Left lobe of liver (tissue), 2 donors: ENCODE data around the gene PPP3R1. TPM values are rescaled to one million over a fixed set of nuclear protein-coding genes. Genes with fewer than 3 reads are reported as not detected.
"Not testable (repeated sequence)": the region's sequence is repeated elsewhere in the genome, so short reads cannot be mapped to it uniquely, and the experiment has no call there.

Experiments
- ATAC-seq: fragments of 200-7000 bp; cut with Tn5 transposase; one replicate; pipeline ENCODE4 v1.9.1; 2020; ENCODE audit warnings: mild to moderate bottlenecking, moderate library complexity
- DNase-seq: peaks from one replicate; pipeline ENCODE4 v3.0.0-alpha.2; 2020; ENCODE audit warnings: low spot score
- total RNA-seq: library from RNA; stranded (reverse); gene quantifications from one replicate; pipeline ENCODE4 v1.2.1, GENCODE V29; 2021
- donor health status: DM: no; HTN: no; CAD: no; lungs with moderate emphysema.
- donor health status: DM: no; HTN: yes; CAD: no.

Gene PPP3R1
- total RNA-seq, 1 donor from 2014 or later: 23.5 TPM

GRCh38 chr2:68190991-68191731, 61.2 kb downstream of the PPP3R1 start:
- ATAC-seq (no peak), DNase-seq (no peak)

- DNase-seq (no peak), ATAC-seq (no peak)
Measured at GRCh38 chr2:68189991-68190784, 62.1 kb downstream of the PPP3R1 start.

GRCh38 chr2:68188831-68189230, 63.5 kb downstream of the PPP3R1 start:
- DNase-seq (no peak), ATAC-seq (peak; percentile 71)

- DNase-seq (no peak), ATAC-seq (peak; percentile 62)
Measured at GRCh38 chr2:68187329-68187728, 65.0 kb downstream of the PPP3R1 start.

- DNase-seq: no peak
- ATAC-seq: peak; percentile 54
Measured at GRCh38 chr2:68185541-68186164, 66.7 kb downstream of the PPP3R1 start.

GRCh38 chr2:68182902-68183301, 69.4 kb downstream of the PPP3R1 start:
- DNase-seq (no peak), ATAC-seq (no peak)

GRCh38 chr2:68178954-68179627, 73.2 kb downstream of the PPP3R1 start:
- DNase-seq (no peak), ATAC-seq (no peak)

GRCh38 chr2:68178432-68178831, 73.9 kb downstream of the PPP3R1 start:
- DNase-seq: no peak
- no peak for ATAC-seq

GRCh38 chr2:68177541-68177940, 74.8 kb downstream of the PPP3R1 start:
- ATAC-seq: no peak
- DNase-seq: no peak

- DNase-seq: no peak
- ATAC-seq: no peak
Measured at GRCh38 chr2:68176657-68177056, 75.7 kb downstream of the PPP3R1 start.

GRCh38 chr2:68175210-68175609, 77.1 kb downstream of the PPP3R1 start:
- not testable (repeated sequence) for DNase-seq

GRCh38 chr2:68172990-68173700, 79.2 kb downstream of the PPP3R1 start:
- ATAC-seq (no peak), DNase-seq (no peak)

More at GRCh38 chr2:68175210-68175609, 77.1 kb downstream of the PPP3R1 start:
- ATAC-seq: not testable (repeated sequence)

- DNase-seq: no peak
- no peak for ATAC-seq
Measured at GRCh38 chr2:68172521-68172920, 79.8 kb downstream of the PPP3R1 start.

GRCh38 chr2:68171684-68172083, 80.6 kb downstream of the PPP3R1 start:
- ATAC-seq (no peak), DNase-seq (no peak)

GRCh38 chr2:68171146-68171545, 81.2 kb downstream of the PPP3R1 start:
- DNase-seq (no peak), ATAC-seq (no peak)

GRCh38 chr2:68169308-68169707, 83.0 kb downstream of the PPP3R1 start:
- ATAC-seq (no peak), DNase-seq (no peak)

GRCh38 chr2:68167186-68167585, 85.1 kb downstream of the PPP3R1 start:
- no peak for ATAC-seq
- no peak for DNase-seq

GRCh38 chr2:68163641-68164040, 88.7 kb downstream of the PPP3R1 start:
- no peak for ATAC-seq
- no peak for DNase-seq

- ATAC-seq (no peak), DNase-seq (no peak)
Measured at GRCh38 chr2:68158134-68158447, 94.2 kb downstream of the PPP3R1 start.

GRCh38 chr2:68157402-68158133, 94.8 kb downstream of the PPP3R1 start, which contains the start of gene PNO1:
Gene PNO1, plus strand, starts transcription at chr2:68157888. Its CDS starts 47 bp downstream, at chr2:68157935.
- DNase-seq (peak; percentile 96), ATAC-seq (peak; percentile 97)
